Iris pigment epithelial cell (primary cell): ENCODE results near the gene CHD6.

Experiments
- DNase-seq: peaks from one replicate; pipeline ENCODE4 v3.0.0-alpha.2; 2011; ENCODE audit warnings: low read depth

The CHD6 gene

DNA sequence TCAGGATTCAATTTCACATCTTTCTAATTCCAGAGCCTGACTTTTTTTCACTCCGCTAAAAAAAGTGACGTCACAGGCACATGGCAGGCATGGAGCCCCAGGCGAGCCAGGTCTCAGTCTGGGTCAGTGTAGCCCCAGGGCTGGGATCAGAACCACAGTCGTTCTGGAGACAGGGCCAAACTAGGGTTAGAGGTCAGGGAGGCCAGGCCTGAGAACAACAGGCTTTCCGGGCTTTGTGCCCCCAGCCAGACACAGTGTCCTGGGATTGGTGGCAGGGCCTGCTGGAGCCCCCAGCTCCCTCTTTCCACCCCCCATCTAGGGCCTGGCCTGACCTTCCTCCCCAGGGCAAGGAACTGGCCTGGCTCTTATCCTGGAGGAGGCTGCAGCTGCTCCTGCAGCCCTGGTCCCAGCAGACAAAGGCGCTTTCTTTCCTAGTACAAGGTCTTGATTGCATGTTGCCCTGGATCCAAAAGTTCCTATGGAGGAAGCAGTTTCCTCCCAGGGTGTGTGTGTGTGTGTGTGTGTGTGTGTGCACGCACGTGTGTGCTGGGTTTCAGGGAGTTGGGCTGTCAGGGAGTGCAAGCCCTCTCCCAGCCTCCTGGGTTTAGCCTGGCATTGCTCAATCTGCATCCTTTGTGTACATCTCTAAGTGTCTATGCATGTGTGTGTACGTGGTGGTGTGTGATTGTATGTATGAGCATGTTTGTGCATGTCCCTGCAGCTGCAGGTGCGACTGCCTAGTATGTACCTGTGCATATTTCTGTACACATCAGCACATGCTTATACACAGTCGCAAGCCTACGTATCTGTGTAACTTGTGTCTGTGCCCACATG, 225.1 kb downstream of the CHD6 start:
- DNase-seq = no peak

- no peak for DNase-seq
Measured at GRCh38 chr20:41392295-41392694, 225.9 kb downstream of the CHD6 start.

- DNase-seq = peak; percentile 17
Measured at GRCh38 chr20:41391587-41392001, 226.6 kb downstream of the CHD6 start.

DNA sequence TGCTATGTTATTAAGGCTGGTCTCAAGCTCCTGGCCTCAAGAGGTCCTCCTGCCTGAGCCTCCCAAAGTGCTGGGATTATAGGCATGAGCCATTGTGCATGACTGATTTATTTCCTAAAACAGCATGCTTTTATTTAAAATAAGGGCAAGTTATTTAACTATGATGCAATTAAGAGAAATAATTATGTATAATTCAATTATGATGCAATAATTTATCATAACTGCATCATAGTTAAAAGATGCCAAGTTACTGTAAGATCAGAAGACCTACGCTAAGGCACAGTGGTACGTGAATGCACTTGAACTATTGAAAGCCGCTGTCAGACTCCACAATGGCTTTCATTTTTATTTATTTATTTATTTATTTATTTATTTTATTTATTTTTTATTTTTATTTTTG, 227.3 kb downstream of the CHD6 start:
- DNase-seq = no peak

- DNase-seq = peak; percentile 41
Measured at GRCh38 chr20:41387444-41387851, 230.7 kb downstream of the CHD6 start.

DNA sequence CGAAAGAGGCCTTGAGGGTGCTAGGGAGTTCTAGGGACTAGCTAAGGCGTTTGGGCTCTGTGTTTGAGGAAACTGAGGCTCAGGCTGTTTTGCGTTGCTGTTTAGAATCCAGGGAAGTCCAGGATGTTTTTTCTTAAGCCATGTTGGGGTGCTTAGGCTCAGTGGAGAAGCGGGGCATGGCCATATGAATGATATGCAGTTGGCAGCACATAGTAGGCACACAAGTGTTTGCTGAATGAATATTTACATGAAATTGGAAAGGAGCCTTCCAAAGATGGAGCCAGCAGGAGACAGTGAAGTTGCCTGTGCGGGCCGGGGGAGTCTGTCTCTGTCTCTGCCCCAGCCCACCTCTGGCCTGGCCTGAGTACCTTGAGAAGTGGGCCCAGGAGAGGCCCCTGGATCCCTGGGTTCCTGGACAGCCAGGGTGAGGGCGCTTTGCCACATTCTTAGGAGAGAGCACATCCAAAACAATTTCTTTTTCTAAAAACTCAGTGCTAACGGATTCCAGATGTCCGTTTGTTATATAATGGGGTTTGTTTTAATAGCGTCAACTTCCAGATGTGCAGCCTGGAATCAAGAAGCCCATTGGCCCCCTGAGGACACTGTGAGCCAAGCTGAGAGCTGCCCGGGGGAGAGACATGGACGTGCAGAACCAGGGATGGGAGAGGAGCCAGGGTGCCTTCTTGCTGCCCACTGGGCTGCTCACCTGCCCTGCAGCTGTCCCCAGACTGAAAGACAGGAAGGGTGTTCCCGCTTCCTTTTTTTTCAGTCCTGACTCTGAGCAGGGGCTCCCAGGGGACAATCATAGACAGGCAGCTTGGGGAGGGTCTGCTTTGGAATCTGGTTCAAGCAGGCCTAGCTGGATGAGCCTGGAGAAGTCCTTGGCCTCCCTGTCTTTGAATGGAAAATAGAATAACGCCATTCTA, 231.4 kb downstream of the CHD6 start:
- no peak for DNase-seq

DNA sequence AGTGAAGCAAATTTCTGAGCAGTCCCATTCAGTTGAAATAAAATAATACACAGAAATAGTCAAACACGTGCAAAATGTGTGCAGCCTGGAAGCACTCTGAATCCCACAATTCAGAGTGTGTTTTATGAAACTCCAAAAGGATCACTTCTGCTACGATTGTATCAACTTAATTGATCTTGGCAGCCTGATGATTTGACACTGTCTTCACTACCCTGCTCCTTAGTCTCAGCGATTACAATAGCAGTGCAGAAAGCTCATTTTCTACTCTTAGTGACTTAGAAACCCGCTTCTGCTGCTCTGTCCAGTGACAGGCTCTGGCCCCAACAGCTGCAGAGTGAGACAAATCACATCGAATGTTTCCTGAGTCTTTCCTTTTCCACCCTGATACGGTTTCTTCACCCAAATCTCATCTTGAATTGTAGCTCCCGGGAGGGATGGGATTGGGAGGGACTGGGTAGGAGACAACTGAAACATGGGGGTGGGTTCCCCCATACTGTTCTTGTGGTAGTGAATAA, 235.3 kb downstream of the CHD6 start:
- DNase-seq = no peak

DNA sequence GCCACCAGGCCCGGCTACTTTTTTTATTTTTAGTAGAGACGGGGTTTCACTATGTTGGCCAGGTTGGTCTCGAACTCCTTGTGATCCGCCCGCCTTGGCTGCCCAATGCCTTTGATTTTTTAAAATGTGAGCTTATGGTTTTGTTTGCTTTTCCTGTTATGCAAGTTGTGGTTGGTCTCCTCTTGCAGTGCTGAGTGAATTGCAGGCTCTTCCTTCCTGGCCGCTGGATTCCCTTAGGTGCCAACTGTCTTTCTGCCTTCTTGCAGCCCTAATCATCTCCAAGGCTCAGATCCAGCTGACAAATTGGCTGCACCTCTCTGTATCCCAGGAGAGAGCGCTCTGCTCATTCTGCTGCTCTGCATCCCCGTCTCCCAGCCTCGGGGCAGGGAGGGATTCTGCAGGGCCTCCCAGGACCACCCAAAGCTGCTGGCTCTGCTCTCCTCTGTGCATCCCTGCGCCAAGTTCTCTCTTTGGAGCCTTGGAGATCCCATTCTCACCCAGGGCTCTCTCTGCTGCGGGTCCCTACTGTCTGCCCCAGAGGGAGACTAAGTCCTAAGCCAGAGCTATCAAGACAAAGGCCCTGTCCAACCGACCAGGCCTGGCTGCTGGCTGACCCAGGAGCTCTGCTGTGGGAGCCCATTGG, 237.5 kb downstream of the CHD6 start:
- no peak for DNase-seq

GRCh38 chr20:41379551-41379950, 238.6 kb downstream of the CHD6 start:
- DNase-seq = no peak

DNA sequence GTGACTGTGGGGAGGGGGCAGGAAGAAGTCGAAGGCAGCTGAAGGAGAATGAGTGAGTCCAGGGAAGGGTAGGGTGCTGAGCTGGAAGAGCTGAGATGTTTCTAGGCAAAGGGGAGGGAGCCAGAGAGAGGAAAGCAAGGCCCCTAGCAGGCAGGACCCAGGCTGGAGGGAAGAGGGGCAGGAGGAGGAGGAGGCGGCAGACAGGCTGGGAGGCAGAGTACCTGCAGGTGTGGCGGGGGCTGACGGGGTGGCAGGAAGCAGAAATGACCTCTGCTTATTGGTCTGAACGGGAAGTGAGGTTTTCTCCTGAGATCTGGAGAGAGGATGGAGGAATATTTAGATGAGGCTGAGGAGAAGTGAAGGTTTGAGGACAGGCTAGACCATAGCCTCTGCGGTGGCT, 240.9 kb downstream of the CHD6 start:
- DNase-seq = no peak

DNA sequence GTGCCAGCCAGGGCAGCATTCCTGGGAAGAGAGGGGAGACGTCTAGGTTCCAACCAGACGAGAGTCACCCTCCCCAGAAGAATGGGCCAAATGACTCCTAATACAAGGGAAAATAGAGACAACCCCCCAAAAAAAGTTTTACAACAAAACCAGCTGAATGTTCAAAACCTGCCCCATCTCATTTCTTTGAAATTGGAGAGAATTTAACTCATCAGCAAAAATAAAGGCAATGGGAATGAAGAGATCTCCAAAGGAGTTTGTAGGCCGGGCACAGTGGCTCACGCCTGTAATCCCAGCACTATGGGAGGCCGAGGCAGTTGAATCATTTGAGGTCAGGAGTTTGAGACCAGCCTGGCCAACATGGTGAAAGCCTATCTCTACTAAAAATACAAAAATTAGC, 241.8 kb downstream of the CHD6 start:
- no peak for DNase-seq

GRCh38 chr20:41375846-41376245, 242.3 kb downstream of the CHD6 start:
- DNase-seq = no peak

DNA sequence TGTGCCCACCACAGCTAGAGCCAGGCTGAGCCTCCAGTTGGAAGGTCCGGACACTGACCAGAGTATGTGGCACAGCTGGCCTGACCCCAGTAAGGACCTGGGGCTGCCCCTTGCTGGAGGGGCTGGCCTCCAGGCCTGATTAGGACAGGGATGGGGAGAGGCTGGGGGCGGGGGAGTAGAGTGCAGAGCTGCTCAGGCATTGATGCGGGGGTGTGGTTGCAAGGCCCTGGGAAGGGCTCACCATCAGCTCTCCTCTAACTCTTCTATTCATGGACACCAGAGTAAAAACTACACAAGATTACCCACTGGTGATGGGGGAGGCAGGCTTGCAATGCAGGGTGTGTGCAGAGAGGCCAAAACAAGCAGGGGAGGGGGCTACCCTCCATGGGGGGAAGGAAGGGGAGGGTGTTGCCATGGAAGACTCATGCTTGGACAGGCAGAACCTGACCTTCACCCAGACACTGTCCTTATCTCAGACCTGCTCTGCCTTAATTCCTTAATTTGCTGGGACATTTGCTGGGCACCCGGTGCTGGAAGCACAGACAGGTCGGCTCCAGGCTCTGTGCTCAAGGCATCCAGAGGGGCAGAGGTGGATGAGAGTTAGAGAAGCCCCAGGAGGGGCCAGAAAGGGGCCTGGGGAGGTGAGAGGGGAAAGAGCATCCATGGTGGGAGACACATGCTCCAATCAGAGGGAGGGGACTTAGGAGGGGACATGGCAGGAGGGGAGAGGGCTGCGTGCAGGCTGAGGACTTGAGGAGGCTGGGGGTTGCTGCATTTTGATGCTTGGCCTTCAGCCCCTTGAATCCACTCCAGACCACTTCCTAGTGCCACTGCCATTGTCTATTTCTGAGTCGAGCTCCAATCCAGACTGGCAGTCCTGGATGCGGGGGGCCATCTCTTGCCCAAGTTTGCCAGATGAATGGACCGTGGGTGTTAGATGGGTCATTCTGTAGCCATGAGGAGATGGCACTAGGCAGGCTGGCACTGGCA, 244.0 kb downstream of the CHD6 start:
- no peak for DNase-seq

GRCh38 chr20:41373251-41373783, 244.9 kb downstream of the CHD6 start:
- DNase-seq = no peak

- no peak for DNase-seq
Measured at GRCh38 chr20:41371371-41371770, 246.8 kb downstream of the CHD6 start.

GRCh38 chr20:41370176-41370575, 248.0 kb downstream of the CHD6 start:
- no peak for DNase-seq

GRCh38 chr20:41369673-41370072, 248.5 kb downstream of the CHD6 start:
- no peak for DNase-seq

GRCh38 chr20:41367956-41368355, 250.2 kb downstream of the CHD6 start:
- DNase-seq = no peak

GRCh38 chr20:41367393-41367695, 250.8 kb downstream of the CHD6 start:
- no peak for DNase-seq

DNA sequence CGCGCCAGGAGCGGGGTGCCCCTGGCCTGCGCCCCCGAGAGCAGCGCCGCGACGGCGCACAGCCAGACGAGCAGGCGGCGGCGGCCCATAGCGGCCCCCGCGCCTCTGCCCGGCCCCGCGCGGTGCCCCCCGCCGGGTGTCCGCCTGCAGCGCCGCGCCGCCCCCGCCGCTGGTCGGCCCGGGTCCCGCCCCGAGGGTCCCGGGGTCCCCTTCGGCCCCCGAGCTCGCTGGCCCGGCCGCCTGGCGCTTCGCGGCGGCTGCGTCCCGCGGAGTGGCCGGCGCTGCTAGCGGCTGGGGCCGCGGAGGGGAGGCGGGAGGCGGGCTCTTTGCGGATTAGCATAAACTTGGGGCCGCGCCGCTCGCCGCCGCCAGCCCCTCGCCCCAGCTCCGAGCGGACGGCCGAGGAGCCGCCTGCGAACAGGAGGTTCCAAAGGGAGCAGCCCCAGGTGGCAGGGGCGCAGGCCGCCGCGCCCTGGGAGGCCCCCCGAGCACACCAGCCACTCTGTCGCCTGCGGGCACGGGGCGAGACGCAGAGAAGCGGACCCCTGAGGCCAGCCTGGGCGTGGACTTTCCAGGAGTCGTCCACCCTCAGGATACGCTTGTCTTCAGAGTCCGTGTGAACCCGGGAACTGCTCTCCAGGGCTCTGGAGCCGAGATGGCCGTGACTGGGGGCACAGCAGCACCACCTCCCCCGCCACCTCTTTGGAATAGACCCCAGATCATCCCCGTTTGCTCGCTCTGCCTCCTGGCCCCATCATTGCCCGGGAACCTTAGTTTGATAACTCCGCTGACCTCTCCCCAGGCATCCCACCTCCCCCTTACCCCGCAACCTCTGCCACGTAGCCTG, 251.4 kb downstream of the CHD6 start, which contains the start of gene EMILIN3:
EMILIN3 (minus strand) TSS at position 273 of the 847 bp plus-strand sequence; CDS start at position 89, 184 bp downstream.
- DNase-seq = no peak
